ENCODE measurements around the gene ZC3H10. TPM values are rescaled to one million over a fixed set of nuclear protein-coding genes. Genes with fewer than 3 reads are reported as not detected.
"Not testable (repeated sequence)": the region's sequence is repeated elsewhere in the genome, so short reads cannot be mapped to it uniquely, and the experiment has no call there.

ZC3H10 gene
- total RNA-seq, 1 experiment from 2014 or later = 8.7 TPM

DNA sequence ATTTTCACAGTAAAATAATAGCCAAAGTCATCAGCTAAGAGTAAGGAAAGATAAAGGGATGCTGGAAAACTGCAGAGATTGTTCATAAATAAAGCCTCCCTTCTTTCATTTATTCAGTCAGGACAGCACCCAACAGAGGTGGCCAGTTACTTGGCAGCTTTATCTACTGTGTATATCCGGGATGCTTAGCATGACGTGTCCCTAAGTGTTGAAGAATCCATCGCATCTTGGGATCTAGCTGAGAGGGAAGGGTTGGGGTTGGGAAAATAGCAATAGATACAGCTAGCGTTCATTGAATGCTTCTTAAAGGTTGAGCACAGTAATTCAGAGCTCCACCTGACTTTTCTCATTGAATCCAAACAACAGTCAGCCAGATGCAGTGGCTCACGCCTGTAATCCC, 43.7 kb upstream of the ZC3H10 start (continued):
- TF ChIP-seq, protein P1, sequence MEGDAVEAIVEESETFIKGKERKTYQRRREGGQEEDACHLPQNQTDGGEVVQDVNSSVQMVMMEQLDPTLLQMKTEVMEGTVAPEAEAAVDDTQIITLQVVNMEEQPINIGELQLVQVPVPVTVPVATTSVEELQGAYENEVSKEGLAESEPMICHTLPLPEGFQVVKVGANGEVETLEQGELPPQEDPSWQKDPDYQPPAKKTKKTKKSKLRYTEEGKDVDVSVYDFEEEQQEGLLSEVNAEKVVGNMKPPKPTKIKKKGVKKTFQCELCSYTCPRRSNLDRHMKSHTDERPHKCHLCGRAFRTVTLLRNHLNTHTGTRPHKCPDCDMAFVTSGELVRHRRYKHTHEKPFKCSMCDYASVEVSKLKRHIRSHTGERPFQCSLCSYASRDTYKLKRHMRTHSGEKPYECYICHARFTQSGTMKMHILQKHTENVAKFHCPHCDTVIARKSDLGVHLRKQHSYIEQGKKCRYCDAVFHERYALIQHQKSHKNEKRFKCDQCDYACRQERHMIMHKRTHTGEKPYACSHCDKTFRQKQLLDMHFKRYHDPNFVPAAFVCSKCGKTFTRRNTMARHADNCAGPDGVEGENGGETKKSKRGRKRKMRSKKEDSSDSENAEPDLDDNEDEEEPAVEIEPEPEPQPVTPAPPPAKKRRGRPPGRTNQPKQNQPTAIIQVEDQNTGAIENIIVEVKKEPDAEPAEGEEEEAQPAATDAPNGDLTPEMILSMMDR (IDR thresholded peaks at IDR 0.05 in 2 of 3, conservative IDR thresholded peaks at IDR 0.05 in 1 of 3; ENCODE audit: borderline replicate concordance in 1 of 3, insufficient read depth in 1 of 3, low read depth in 2 of 3, low read length in 2 of 3) = no peak
- TF ChIP-seq ZFX (IDR thresholded peaks at IDR 0.05) = no peak
- no peak for TF ChIP-seq SIN3A (IDR thresholded peaks at IDR 0.05; ENCODE audit: low read depth)
- TF ChIP-seq SP1 (IDR thresholded peaks at IDR 0.05; ENCODE audit: low read depth) = no peak
- no peak for TF ChIP-seq EZH2 (IDR thresholded peaks at IDR 0.05)
- TF ChIP-seq POLR2AphosphoS5 (IDR thresholded peaks at IDR 0.05; ENCODE audit: low read depth, low read length) = no peak
- no peak for TF ChIP-seq SRF (IDR thresholded peaks at IDR 0.05; ENCODE audit: low read depth)
- no peak for TF ChIP-seq ZNF274 (IDR thresholded peaks at IDR 0.05; ENCODE audit: low read depth, low read length)
- TF ChIP-seq CEBPB (IDR thresholded peaks at IDR 0.05; ENCODE audit: low read depth) = no peak
- no peak for TF ChIP-seq POLR2A (IDR thresholded peaks at IDR 0.05; ENCODE audit: borderline replicate concordance, extremely low read depth, insufficient read depth, insufficient read length)

DNA sequence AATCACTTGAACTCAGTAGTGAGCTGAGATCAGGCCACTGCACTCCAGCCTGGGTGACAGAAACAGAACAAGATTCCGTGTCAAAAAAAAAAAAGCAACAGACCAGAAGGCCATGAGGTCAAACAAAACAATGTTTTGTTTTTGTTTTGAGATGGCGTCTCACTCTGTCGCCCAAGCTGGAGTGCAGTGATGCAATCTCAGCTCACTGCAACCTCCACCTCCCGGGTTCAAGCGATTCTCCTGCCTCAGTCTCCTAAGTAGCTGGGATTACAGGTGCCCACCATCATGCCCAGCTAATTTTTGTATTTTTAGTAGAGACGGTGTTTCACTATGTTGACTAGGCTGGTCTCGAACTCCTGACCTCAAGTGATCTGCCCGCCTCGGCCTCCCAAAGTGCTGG, 40.1 kb upstream of the ZC3H10 start:
- H3K27me3 ChIP-seq (ENCODE audit: insufficient read depth, low read length); H3K9me2 ChIP-seq (ENCODE audit: insufficient read depth); H3K9me3 ChIP-seq (ENCODE audit: control insufficient read depth in 1 of 2, insufficient read depth in 1 of 2, low read depth in 1 of 2, low read length in 2 of 2); H4K20me1 ChIP-seq (ENCODE audit: insufficient read depth); CTCF ChIA-PET; BruUV-seq (replicated peaks); H3K4me3 ChIP-seq (replicated peaks in 1 of 2; ENCODE audit: low read depth in 1 of 2, low read length in 2 of 2); H2AFZ ChIP-seq (ENCODE audit: low read depth, low read length, poor library complexity, severe bottlenecking); H3K36me3 ChIP-seq (ENCODE audit: control insufficient read depth in 1 of 2, insufficient read depth in 2 of 2, low read length in 2 of 2); H3K4me2 ChIP-seq (ENCODE audit: low read length); DNase-seq (ENCODE audit: low read depth, low spot score); ATAC-seq; H3K9ac ChIP-seq (ENCODE audit: low read length); intact Hi-C loops (cut with micrococcal nuclease): not testable (repeated sequence)
- ChIA-PET POLR2A (interaction anchor here (3.5 kb wide), 1 partner anchor 27 kb away, joined by 18 read pairs; the partner anchor contains the start of gene PA2G4), RAD21 (ENCODE audit: low non-redundant PET in 1 of 2, low total read pairs in 2 of 2, uncharacterized antibody in 2 of 2, unreplicated experiment in 2 of 2) (interaction anchor here in 1 of 2 experiments (0.6 kb wide), 1 partner anchor 71 kb away, joined by 3 read pairs; no protein-coding TSS in a partner anchor)
- H3K4me1 ChIP-seq (ENCODE audit: control insufficient read depth in 1 of 2, insufficient read depth in 2 of 2, low read length in 2 of 2) = peaks cover 17 to 38% of the 10 kb centered on the region in 2 experiments
- H3K27ac ChIP-seq (ENCODE audit: low read depth, low read length) = peak overlapping the region; percentile 93; the same call in 1 of the 2 replicates
- peaks cover 12% of the 10 kb centered on the region; the same call in 1 of the 2 replicates for H3K79me2 ChIP-seq (ENCODE audit: insufficient read depth, low read length)
